Choroid plexus epithelial cell (primary cell): ENCODE measurements around the gene SLC16A1.

ENCODE experiments used
- DNase-seq: peaks from one replicate; pipeline ENCODE4 v3.0.0-alpha.2; 2010; ENCODE audit warnings: low read depth
- H3K4me3 ChIP-seq: 2 replicates; pipeline ENCODE4 v1.5.1; 2011; ENCODE audit warnings: low read depth, mild to moderate bottlenecking, control low read depth, low read length, moderate library complexity
- CTCF ChIP-seq: conservative IDR thresholded peaks from 2 replicates; pipeline ENCODE4 v1.5.1; 2011; ENCODE audit warnings: low read depth, mild to moderate bottlenecking, control low read depth, inconsistent platforms, low read length, moderate library complexity

Gene SLC16A1

GRCh38 chr1:112923234-112923958 is 32.6 kb downstream of the SLC16A1 start:
- TF ChIP-seq CTCF = no peak
- no peak for DNase-seq
- no peak overlapping the region for H3K4me3 ChIP-seq

- no peak for TF ChIP-seq CTCF
- DNase-seq = no peak
- no peak overlapping the region for H3K4me3 ChIP-seq
Measured at GRCh38 chr1:112911506-112912220, 44.3 kb downstream of the SLC16A1 start.

- no peak for DNase-seq
- TF ChIP-seq CTCF = no peak
Measured at GRCh38 chr1:112909847-112910246, 46.1 kb downstream of the SLC16A1 start.

GRCh38 chr1:112906150-112906698 is 49.8 kb downstream of the SLC16A1 start:
- H3K4me3 ChIP-seq = no peak overlapping the region
- DNase-seq = peak; percentile 23
- TF ChIP-seq CTCF = no peak

More at GRCh38 chr1:112909847-112910246, 46.1 kb downstream of the SLC16A1 start:
- no peak overlapping the region for H3K4me3 ChIP-seq

- peak; percentile 25 for DNase-seq
- no peak for TF ChIP-seq CTCF
- no peak overlapping the region for H3K4me3 ChIP-seq
Measured at GRCh38 chr1:112905395-112906149, 50.4 kb downstream of the SLC16A1 start.

- no peak for DNase-seq
- no peak for TF ChIP-seq CTCF
- H3K4me3 ChIP-seq = no peak overlapping the region
Measured at GRCh38 chr1:112904831-112905261, 51.1 kb downstream of the SLC16A1 start.
